SK-N-SH treated with all-trans-retinoic acid at 6 μM for 48 hours (cell line): ENCODE results near the gene AUTS2.

Source experiments
- ATAC-seq: fragments of 200-7000 bp; cut with Tn5 transposase; 3 replicates; pipeline ENCODE4 v1.9.1; 2020; ENCODE audit warnings: mild to moderate bottlenecking, moderate library complexity
- ARNTL ChIP-seq: fragments of 450-650 bp; formaldehyde crosslinking; IDR thresholded peaks from 2 replicates; pipeline ENCODE4 v1.5.0; 2020; ENCODE audit warnings: low read depth, mild to moderate bottlenecking, moderate library complexity, borderline replicate concordance
- BACH2 ChIP-seq: fragments of 250-450 bp; sonication (Bioruptor Pico); IDR thresholded peaks from 2 replicates; pipeline ENCODE4 v1.9.0; 2021; ENCODE audit warnings: mild to moderate bottlenecking, borderline replicate concordance
- CREB5 ChIP-seq: fragments of 250-450 bp; sonication (Bioruptor Pico); IDR thresholded peaks from 2 replicates; pipeline ENCODE4 v1.5.1; 2020; ENCODE audit warnings: low read depth, mild to moderate bottlenecking, moderate library complexity
- CSDC2 ChIP-seq: fragments of 250-450 bp; sonication (Bioruptor Pico); IDR thresholded peaks from 2 replicates; pipeline ENCODE4 v1.5.0; 2020; ENCODE audit warnings: mild to moderate bottlenecking, moderate library complexity
- GLIS3 ChIP-seq: fragments of 250-450 bp; sonication (Bioruptor Pico); IDR thresholded peaks from 2 replicates; pipeline ENCODE4 v1.5.0; 2020; ENCODE audit warnings: mild to moderate bottlenecking, moderate library complexity
- OSR1 ChIP-seq: fragments of 250-450 bp; sonication (Bioruptor Pico); IDR thresholded peaks from 2 replicates; pipeline ENCODE4 v1.8.0; 2022; ENCODE audit warnings: moderate library complexity, mild to moderate bottlenecking, inconsistent platforms
- POU6F1 ChIP-seq: fragments of 250-450 bp; sonication (Bioruptor Pico); IDR thresholded peaks from 2 replicates; pipeline ENCODE4 v1.8.0; 2021; ENCODE audit warnings: low read depth, mild to moderate bottlenecking, moderate library complexity, borderline replicate concordance
- PPARA ChIP-seq: fragments of 250-450 bp; sonication (Bioruptor Pico); IDR thresholded peaks from 2 replicates; pipeline ENCODE4 v1.5.0; 2020; ENCODE audit warnings: mild to moderate bottlenecking, borderline replicate concordance
- SNAI2 ChIP-seq: fragments of 250-450 bp; sonication (Bioruptor Pico); IDR thresholded peaks from 2 replicates; pipeline ENCODE4 v1.5.0; 2020; ENCODE audit warnings: mild to moderate bottlenecking, moderate library complexity
- TCF4 ChIP-seq: fragments of 250-450 bp; sonication (Bioruptor Pico); IDR thresholded peaks from 2 replicates; pipeline ENCODE4 v1.8.0; 2021; ENCODE audit warnings: mild to moderate bottlenecking, moderate library complexity, borderline replicate concordance
- ZC3H10 ChIP-seq: fragments of 250-450 bp; sonication (Bioruptor Pico); IDR thresholded peaks from 2 replicates; pipeline ENCODE4 v1.5.1; 2021; ENCODE audit warnings: mild to moderate bottlenecking, moderate library complexity
- ZFP3 ChIP-seq: fragments of 250-450 bp; sonication (Bioruptor Pico); IDR thresholded peaks from 2 replicates; pipeline ENCODE4 v1.5.0; 2020; ENCODE audit warnings: mild to moderate bottlenecking, moderate library complexity
- ZNF8 ChIP-seq: fragments of 450-650 bp; formaldehyde crosslinking; IDR thresholded peaks from 2 replicates; pipeline ENCODE4 v1.5.0; 2020; ENCODE audit warnings: mild to moderate bottlenecking, moderate library complexity
- TF ChIP-seq, protein P1 (sequence below): fragments of 250-450 bp; sonication (Bioruptor Pico); IDR thresholded peaks from 2 replicates; pipeline ENCODE4 v1.5.0; 2020; ENCODE audit warnings: mild to moderate bottlenecking, moderate library complexity
- TF ChIP-seq, protein P2 (sequence below): fragments of 250-450 bp; sonication (Bioruptor Pico); IDR thresholded peaks from 2 replicates; pipeline ENCODE4 v1.8.0; 2020; ENCODE audit warnings: mild to moderate bottlenecking, moderate library complexity, borderline replicate concordance

AUTS2 gene

GRCh38 chr7:69912141-69912540 is 313.9 kb downstream of the AUTS2 start:
- TF ChIP-seq TCF4 (CRISPR knock-in tag) (no peak), SNAI2 (no peak), ARNTL (no peak), PPARA (CRISPR knock-in tag) (no peak)
- TF ChIP-seq, protein P1, sequence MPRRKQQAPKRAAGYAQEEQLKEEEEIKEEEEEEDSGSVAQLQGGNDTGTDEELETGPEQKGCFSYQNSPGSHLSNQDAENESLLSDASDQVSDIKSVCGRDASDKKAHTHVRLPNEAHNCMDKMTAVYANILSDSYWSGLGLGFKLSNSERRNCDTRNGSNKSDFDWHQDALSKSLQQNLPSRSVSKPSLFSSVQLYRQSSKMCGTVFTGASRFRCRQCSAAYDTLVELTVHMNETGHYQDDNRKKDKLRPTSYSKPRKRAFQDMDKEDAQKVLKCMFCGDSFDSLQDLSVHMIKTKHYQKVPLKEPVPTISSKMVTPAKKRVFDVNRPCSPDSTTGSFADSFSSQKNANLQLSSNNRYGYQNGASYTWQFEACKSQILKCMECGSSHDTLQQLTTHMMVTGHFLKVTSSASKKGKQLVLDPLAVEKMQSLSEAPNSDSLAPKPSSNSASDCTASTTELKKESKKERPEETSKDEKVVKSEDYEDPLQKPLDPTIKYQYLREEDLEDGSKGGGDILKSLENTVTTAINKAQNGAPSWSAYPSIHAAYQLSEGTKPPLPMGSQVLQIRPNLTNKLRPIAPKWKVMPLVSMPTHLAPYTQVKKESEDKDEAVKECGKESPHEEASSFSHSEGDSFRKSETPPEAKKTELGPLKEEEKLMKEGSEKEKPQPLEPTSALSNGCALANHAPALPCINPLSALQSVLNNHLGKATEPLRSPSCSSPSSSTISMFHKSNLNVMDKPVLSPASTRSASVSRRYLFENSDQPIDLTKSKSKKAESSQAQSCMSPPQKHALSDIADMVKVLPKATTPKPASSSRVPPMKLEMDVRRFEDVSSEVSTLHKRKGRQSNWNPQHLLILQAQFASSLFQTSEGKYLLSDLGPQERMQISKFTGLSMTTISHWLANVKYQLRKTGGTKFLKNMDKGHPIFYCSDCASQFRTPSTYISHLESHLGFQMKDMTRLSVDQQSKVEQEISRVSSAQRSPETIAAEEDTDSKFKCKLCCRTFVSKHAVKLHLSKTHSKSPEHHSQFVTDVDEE (CRISPR knock-in tag) = no peak
- no peak for ATAC-seq

DNA sequence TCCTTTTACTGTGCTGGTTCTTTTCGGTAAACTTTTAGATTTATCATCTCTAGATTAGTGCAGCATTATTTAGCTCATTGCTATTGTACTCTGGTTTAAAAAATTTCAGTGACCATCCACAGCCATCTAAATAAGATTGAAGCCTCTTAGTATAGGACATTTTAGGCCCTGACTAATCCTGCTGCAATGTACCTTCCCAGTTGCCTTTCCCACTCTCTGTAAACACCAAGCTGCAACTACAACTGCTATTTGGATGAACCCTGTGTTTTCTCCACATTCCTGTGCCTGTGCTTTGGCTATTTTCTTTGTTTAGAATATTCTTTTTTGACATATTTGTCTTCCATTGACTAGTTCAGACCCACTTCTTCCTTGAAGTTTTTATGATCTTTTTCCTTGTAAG is 314.6 kb downstream of the AUTS2 start:
- TF ChIP-seq, protein P1 (CRISPR knock-in tag) = no peak
- TF ChIP-seq ZNF8 (CRISPR knock-in tag) = no peak
- no peak for TF ChIP-seq SNAI2
- no peak for TF ChIP-seq BACH2 (CRISPR knock-in tag)
- no peak for TF ChIP-seq ARNTL
- no peak for TF ChIP-seq OSR1 (CRISPR knock-in tag)
- TF ChIP-seq TCF4 (CRISPR knock-in tag) = no peak
- TF ChIP-seq GLIS3 = no peak
- TF ChIP-seq, protein P2, sequence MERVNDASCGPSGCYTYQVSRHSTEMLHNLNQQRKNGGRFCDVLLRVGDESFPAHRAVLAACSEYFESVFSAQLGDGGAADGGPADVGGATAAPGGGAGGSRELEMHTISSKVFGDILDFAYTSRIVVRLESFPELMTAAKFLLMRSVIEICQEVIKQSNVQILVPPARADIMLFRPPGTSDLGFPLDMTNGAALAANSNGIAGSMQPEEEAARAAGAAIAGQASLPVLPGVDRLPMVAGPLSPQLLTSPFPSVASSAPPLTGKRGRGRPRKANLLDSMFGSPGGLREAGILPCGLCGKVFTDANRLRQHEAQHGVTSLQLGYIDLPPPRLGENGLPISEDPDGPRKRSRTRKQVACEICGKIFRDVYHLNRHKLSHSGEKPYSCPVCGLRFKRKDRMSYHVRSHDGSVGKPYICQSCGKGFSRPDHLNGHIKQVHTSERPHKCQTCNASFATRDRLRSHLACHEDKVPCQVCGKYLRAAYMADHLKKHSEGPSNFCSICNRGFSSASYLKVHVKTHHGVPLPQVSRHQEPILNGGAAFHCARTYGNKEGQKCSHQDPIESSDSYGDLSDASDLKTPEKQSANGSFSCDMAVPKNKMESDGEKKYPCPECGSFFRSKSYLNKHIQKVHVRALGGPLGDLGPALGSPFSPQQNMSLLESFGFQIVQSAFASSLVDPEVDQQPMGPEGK = no peak
- no peak for TF ChIP-seq CSDC2 (CRISPR knock-in tag)
- no peak for TF ChIP-seq CREB5

GRCh38 chr7:69919426-69920111 is 321.3 kb downstream of the AUTS2 start:
- TF ChIP-seq POU6F1 (CRISPR knock-in tag) (no peak), GLIS3 (no peak), ZNF8 (CRISPR knock-in tag) (no peak), ZC3H10 (CRISPR knock-in tag) (no peak), PPARA (CRISPR knock-in tag) (no peak), ZFP3 (CRISPR knock-in tag) (no peak), TCF4 (CRISPR knock-in tag) (no peak), BACH2 (CRISPR knock-in tag) (no peak)
- TF ChIP-seq, protein P2 = no peak
- TF ChIP-seq, all 23 proteins: peak for 0
- ATAC-seq = no peak

More for the DNA sequence above, 314.6 kb downstream of the AUTS2 start:
- ATAC-seq = no peak
